Common myeloid progenitor, CD34-positive (primary cell): ENCODE data around the gene CRIP2.
A peak's percentile ranks its signal among the peaks of the same experiment; 100 is the strongest.

Experiments
- CTCF ChIA-PET: fragments of 350-600 bp; sonication (Branson Sonifier 250); formaldehyde crosslinking; loops from one replicate; lab custom pipeline; 2021; ENCODE audit warnings: antibody characterized with exemption; lab: Charles Lee
- POLR2A ChIA-PET: fragments of 350-600 bp; sonication (Branson Sonifier 250); formaldehyde crosslinking; loops from one replicate; lab custom pipeline; 2021; ENCODE audit warnings: antibody characterized with exemption; lab: Charles Lee
- DNase-seq, 3 donors: peaks; one replicate each; pipeline versions ENCODE4 v3.0.0 to v3.0.0-alpha.2; 2013
- H3K27ac ChIP-seq, 2 experiments: 1 replicate in 1 of 2; 2 replicates in 1 of 2; pipeline ENCODE4 v1.7.0; 2013; ENCODE audit warnings: inconsistent platforms in 2 of 2, low read length in 2 of 2, mild to moderate bottlenecking in 2 of 2, low read depth in 1 of 2, moderate library complexity in 1 of 2; ENCODE audit not compliant: severe bottlenecking in 2 of 2, insufficient read depth in 1 of 2, poor library complexity in 1 of 2
- H3K27me3 ChIP-seq, 5 experiments: replicated peaks in 2 of 5; 1 replicate in 3 of 5; 2 replicates in 2 of 5; pipeline versions ENCODE4 v1.6.1 to v1.7.0; 2013; ENCODE audit warnings: low read length in 4 of 5, mild to moderate bottlenecking in 2 of 5, moderate library complexity in 2 of 5, inconsistent platforms in 1 of 5; ENCODE audit not compliant: insufficient read depth in 5 of 5, control insufficient read depth in 4 of 5
- H3K36me3 ChIP-seq, 4 experiments: 1 replicate in 2 of 4; 2 replicates in 2 of 4; pipeline versions ENCODE4 v1.6.1 to v1.7.0; 2013; ENCODE audit warnings: low read length in 3 of 4, control low read depth in 1 of 4, mild to moderate bottlenecking in 1 of 4; ENCODE audit not compliant: control insufficient read depth in 4 of 4, insufficient read depth in 4 of 4
- H3K4me1 ChIP-seq, 4 experiments: 1 replicate in 3 of 4; 2 replicates in 1 of 4; pipeline versions ENCODE4 v1.6.1 to v1.7.1; 2013; ENCODE audit warnings: low read length in 3 of 4, mild to moderate bottlenecking in 3 of 4, control low read depth in 1 of 4, inconsistent platforms in 1 of 4, moderate library complexity in 1 of 4; ENCODE audit not compliant: control insufficient read depth in 4 of 4, insufficient read depth in 4 of 4; ENCODE audit errors: control extremely low read depth in 1 of 4
- H3K4me3 ChIP-seq, 7 experiments: 1 replicate in 4 of 7; 2 replicates in 3 of 7; pipeline versions ENCODE4 v1.5.1 to v1.7.0; 2013; ENCODE audit warnings: mild to moderate bottlenecking in 7 of 7, low read length in 6 of 7, moderate library complexity in 6 of 7, inconsistent platforms in 2 of 7, low read depth in 2 of 7, control low read depth in 1 of 7; ENCODE audit not compliant: insufficient read depth in 4 of 7, control insufficient read depth in 1 of 7; ENCODE audit errors: extremely low read depth in 1 of 7
- H3K9me3 ChIP-seq, 5 experiments: 1 replicate in 4 of 5; 2 replicates in 1 of 5; pipeline versions ENCODE4 v1.6.1 to v1.7.1; 2013; ENCODE audit warnings: low read length in 4 of 5, mild to moderate bottlenecking in 2 of 5, inconsistent platforms in 1 of 5, low read depth in 1 of 5, moderate library complexity in 1 of 5; ENCODE audit not compliant: control insufficient read depth in 4 of 5, insufficient read depth in 2 of 5; ENCODE audit errors: control extremely low read depth in 1 of 5
- WGBS: methylation state at CpG from one replicate; pipeline ENCODE4 v1.1.5; 2013; ENCODE audit not compliant: insufficient coverage; 5-methylcytosine and 5-hydroxymethylcytosine counted together

Gene CRIP2

GRCh38 chr14:105475269-105476096 is 862 bp downstream of the CRIP2 start:
- peaks cover 0 to 62% (median 40%) of the 10 kb centered on the region in 4 experiments for H3K4me1 ChIP-seq
- H3K4me3 ChIP-seq = peak overlapping the region in 5 of 7 experiments; percentile 51 to 78 (median 67)
- no peaks in the 10 kb centered on the region for H3K9me3 ChIP-seq
- DNase-seq = peak in 2 of 3 donors; percentile 41 to 60
- H3K27me3 ChIP-seq = peaks cover 0 to 63% (median 17%) of the 10 kb centered on the region in 5 experiments
- H3K27ac ChIP-seq = no peak overlapping the region
- CTCF ChIA-PET = interaction anchor here (2.3 kb wide), 1 partner anchor 14 kb away, joined by 12 read pairs; no protein-coding TSS in a partner anchor
- POLR2A ChIA-PET = no interaction called here
- H3K36me3 ChIP-seq = peaks cover 0 to 11% (median 3%) of the 10 kb centered on the region in 4 experiments
- 8% methylated on average over 31 of the region's 48 CpGs for WGBS

- Histone ChIP-seq H3K9me3 (no peaks in the 10 kb centered on the region), H3K4me1 (peaks cover 0 to 70% (median 47%) of the 10 kb centered on the region in 4 experiments), H3K27me3 (peaks cover 0 to 65% (median 17%) of the 10 kb centered on the region in 5 experiments), H3K36me3 (peaks cover 0 to 6% (median 0%) of the 10 kb centered on the region in 4 experiments), H3K4me3 (peak overlapping the region in 3 of 7 experiments; percentile 67 to 78 (median 70)), H3K27ac (no peak overlapping the region)
- no peak for DNase-seq
- 57% methylated on average over 19 of the region's 21 CpGs for WGBS
- ChIA-PET CTCF (interaction anchor here (1.0 to 2.3 kb wide), 3 partner anchors 13 to 107 kb away, joined by 3 to 12 read pairs (median 5); no protein-coding TSS in a partner anchor), POLR2A (no interaction called here)
These were observed 1.6 kb downstream of the CRIP2 start for GRCh38 chr14:105476097-105476830.

GRCh38 chr14:105476831-105477659 is 2.4 kb downstream of the CRIP2 start:
- Histone ChIP-seq H3K27ac (no peak overlapping the region), H3K4me3 (no peak overlapping the region), H3K9me3 (no peaks in the 10 kb centered on the region), H3K36me3 (peaks cover 0 to 6% (median 0%) of the 10 kb centered on the region in 4 experiments), H3K4me1 (peaks cover 0 to 76% (median 54%) of the 10 kb centered on the region in 4 experiments), H3K27me3 (peaks cover 0 to 65% (median 17%) of the 10 kb centered on the region in 5 experiments)
- DNase-seq = no peak
- WGBS = 49% methylated on average over 16 of the region's 16 CpGs
- POLR2A ChIA-PET = no interaction called here
- CTCF ChIA-PET = interaction anchor here (1.0 to 2.3 kb wide), 3 partner anchors 13 to 108 kb away, joined by 3 to 12 read pairs (median 5); no protein-coding TSS in a partner anchor

- POLR2A ChIA-PET = interaction anchor here (0.6 kb wide), 1 partner anchor 12 kb away, joined by 3 read pairs; no protein-coding TSS in a partner anchor
- under 1% methylated on average over 21 of the region's 56 CpGs for WGBS
- no peaks in the 10 kb centered on the region for H3K9me3 ChIP-seq
- peaks cover 0 to 83% (median 61%) of the 10 kb centered on the region in 4 experiments for H3K4me1 ChIP-seq
- H3K27me3 ChIP-seq = peaks cover 0 to 60% (median 17%) of the 10 kb centered on the region in 5 experiments
- H3K27ac ChIP-seq = no peak overlapping the region
- CTCF ChIA-PET = interaction anchor here (1.6 to 1.9 kb wide), 2 partner anchors 12 to 107 kb away, joined by 5 to 6 read pairs; no protein-coding TSS in a partner anchor
- H3K4me3 ChIP-seq = no peak overlapping the region
- peak; percentile 51 to 80 (median 79) for DNase-seq
- peaks cover 0 to 6% (median 0%) of the 10 kb centered on the region in 4 experiments for H3K36me3 ChIP-seq
These were observed 3.2 kb downstream of the CRIP2 start for GRCh38 chr14:105477660-105478397.

DNA sequence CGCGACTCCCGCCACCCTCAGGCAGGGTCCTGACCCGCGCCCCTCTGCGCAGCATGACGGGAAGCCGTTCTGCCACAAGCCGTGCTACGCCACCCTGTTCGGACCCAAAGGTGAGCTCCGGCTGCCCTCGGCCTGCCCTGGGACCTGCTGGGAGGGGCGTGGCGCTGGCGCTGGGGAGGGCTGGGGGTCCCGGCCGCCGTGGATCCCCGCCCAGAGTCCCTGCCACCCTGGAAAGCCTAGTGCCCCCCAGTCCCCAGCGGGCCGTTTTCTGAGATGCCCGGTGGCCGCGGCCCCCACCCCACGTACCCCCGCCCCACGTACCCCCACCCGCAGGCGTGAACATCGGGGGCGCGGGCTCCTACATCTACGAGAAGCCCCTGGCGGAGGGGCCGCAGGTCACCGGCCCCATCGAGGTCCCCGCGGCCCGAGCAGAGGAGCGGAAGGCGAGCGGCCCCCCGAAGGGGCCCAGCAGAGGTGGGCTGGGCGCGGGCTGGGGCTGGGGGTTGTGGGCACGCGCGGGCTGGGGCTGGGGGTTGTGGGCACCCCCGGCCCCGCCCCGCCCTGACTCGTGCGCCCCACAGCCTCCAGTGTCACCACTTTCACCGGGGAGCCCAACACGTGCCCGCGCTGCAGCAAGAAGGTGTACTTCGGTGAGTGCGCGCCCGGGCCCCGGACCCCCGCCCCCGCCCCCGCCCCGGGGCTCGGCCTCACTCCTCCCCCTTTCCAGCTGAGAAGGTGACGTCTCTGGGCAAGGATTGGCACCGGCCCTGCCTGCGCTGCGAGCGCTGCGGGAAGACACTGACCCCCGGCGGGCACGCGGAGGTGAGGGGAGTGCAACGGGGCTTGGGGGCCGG is 4.0 kb downstream of the CRIP2 start:
- ChIA-PET CTCF (interaction anchor here (0.5 to 1.9 kb wide), 3 partner anchors 9 to 108 kb away, joined by 3 to 6 read pairs (median 5); no protein-coding TSS in a partner anchor), POLR2A (interaction anchor here (0.6 kb wide), 2 partner anchors 11 to 183 kb away, joined by 3 to 5 read pairs; no protein-coding TSS in a partner anchor)
- H3K27me3 ChIP-seq = peaks cover 0 to 57% (median 19%) of the 10 kb centered on the region in 5 experiments
- peak in 2 of 3 donors; percentile 49 to 56 for DNase-seq
- peaks cover 0 to 86% (median 60%) of the 10 kb centered on the region in 4 experiments for H3K4me1 ChIP-seq
- H3K4me3 ChIP-seq = no peak overlapping the region
- H3K9me3 ChIP-seq = no peaks in the 10 kb centered on the region
- 32% methylated on average over 34 of the region's 81 CpGs for WGBS
- H3K36me3 ChIP-seq = peaks cover 0 to 6% (median 0%) of the 10 kb centered on the region in 4 experiments
- H3K27ac ChIP-seq = no peak overlapping the region
